GM06990 (cell line): ENCODE results near the gene SAMD1.

Experiments used
- DNase-seq: peaks from one replicate; pipeline ENCODE4 v3.0.0-alpha.2; 2011; ENCODE audit not compliant: insufficient read length; ENCODE audit errors: extremely low read depth
- H3K27me3 ChIP-seq: replicated peaks from 2 replicates; pipeline ENCODE4 v1.6.0; 2011; ENCODE audit warnings: low read length; ENCODE audit not compliant: control insufficient read depth, insufficient read depth
- H3K36me3 ChIP-seq: 2 replicates; pipeline ENCODE4 v1.5.1; 2011; ENCODE audit warnings: low read length; ENCODE audit not compliant: control insufficient read depth, insufficient read depth
- H3K4me3 ChIP-seq: replicated peaks from 2 replicates; pipeline ENCODE4 v1.5.1; 2011; ENCODE audit warnings: low read depth, mild to moderate bottlenecking, control low read depth, low read length
- CTCF ChIP-seq: IDR thresholded peaks from 2 replicates; pipeline ENCODE4 v1.5.1; 2011; ENCODE audit warnings: low read length, control low read depth, mild to moderate bottlenecking, inconsistent platforms; ENCODE audit not compliant: insufficient read depth, poor library complexity, severe bottlenecking

Gene SAMD1

GRCh38 chr19:14090509-14091080 lies at the start of gene SAMD1:
Gene SAMD1 (minus strand): TSS chr19:14090751.
- Histone ChIP-seq H3K27me3 (no peaks in the 10 kb centered on the region), H3K4me3 (peak within 1 kb of the TSS; percentile 69), H3K36me3 (peaks cover 7% of the 10 kb centered on the region)
- no peak for TF ChIP-seq CTCF
- DNase-seq = peak; percentile 88

GRCh38 chr19:14139944-14140343 lies 49.4 kb upstream of the SAMD1 start:
- TF ChIP-seq CTCF = no peak
- H3K27me3 ChIP-seq = no peaks in the 10 kb centered on the region
- no peak for DNase-seq
- no peaks in the 10 kb centered on the region for H3K36me3 ChIP-seq
- no peak overlapping the region for H3K4me3 ChIP-seq

- Histone ChIP-seq H3K36me3 (no peaks in the 10 kb centered on the region), H3K27me3 (no peaks in the 10 kb centered on the region), H3K4me3 (no peak overlapping the region)
- TF ChIP-seq CTCF = no peak
- DNase-seq = no peak
These were observed 48.2 kb upstream of the SAMD1 start for GRCh38 chr19:14138576-14139265.

GRCh38 chr19:14136509-14137281 lies 46.1 kb upstream of the SAMD1 start, which contains the start of gene ASF1B:
Gene ASF1B (minus strand): TSS chr19:14136589. CDS start chr19:14136456, 133 bp downstream.
- Histone ChIP-seq H3K27me3 (no peaks in the 10 kb centered on the region), H3K36me3 (peaks cover 2% of the 10 kb centered on the region), H3K4me3 (peak within 1 kb of the TSS; percentile 87)
- TF ChIP-seq CTCF = peak; percentile 76
- DNase-seq = peak; percentile 100

- Histone ChIP-seq H3K36me3 (peaks cover 2% of the 10 kb centered on the region), H3K4me3 (peak overlapping the region; percentile 87), H3K27me3 (no peaks in the 10 kb centered on the region)
- no peak for DNase-seq
- no peak for TF ChIP-seq CTCF
These were observed 45.5 kb upstream of the SAMD1 start for GRCh38 chr19:14135985-14136508.
